Prostate gland (tissue), 2 donors: Measurements from ENCODE around the gene FAM120B.

Source experiments
- POLR2A ChIP-seq: fragments of 450-650 bp; IDR thresholded peaks from one replicate; pipeline ENCODE4 v1.6.1; 2016; ENCODE audit warnings: antibody characterized with exemption, mild to moderate bottlenecking
- POLR2AphosphoS5 ChIP-seq: sonication (generic); formaldehyde crosslinking; IDR thresholded peaks from one replicate; pipeline ENCODE4 v1.6.1; 2017; ENCODE audit warnings: antibody characterized with exemption
- TF ChIP-seq, protein P1 (sequence below), 4 experiments: fragments of 200-600 bp in 2 of 4; fragments of 450-650 bp in 2 of 4; sonication (generic) in 2 of 4; IDR thresholded peaks; 1 replicate in 3 of 4; 2 replicates in 1 of 4; pipeline ENCODE4 v1.5.1; 2016 to 2019; ENCODE audit warnings: antibody characterized with exemption in 4 of 4, mild to moderate bottlenecking in 2 of 4, moderate library complexity in 2 of 4

DNA sequence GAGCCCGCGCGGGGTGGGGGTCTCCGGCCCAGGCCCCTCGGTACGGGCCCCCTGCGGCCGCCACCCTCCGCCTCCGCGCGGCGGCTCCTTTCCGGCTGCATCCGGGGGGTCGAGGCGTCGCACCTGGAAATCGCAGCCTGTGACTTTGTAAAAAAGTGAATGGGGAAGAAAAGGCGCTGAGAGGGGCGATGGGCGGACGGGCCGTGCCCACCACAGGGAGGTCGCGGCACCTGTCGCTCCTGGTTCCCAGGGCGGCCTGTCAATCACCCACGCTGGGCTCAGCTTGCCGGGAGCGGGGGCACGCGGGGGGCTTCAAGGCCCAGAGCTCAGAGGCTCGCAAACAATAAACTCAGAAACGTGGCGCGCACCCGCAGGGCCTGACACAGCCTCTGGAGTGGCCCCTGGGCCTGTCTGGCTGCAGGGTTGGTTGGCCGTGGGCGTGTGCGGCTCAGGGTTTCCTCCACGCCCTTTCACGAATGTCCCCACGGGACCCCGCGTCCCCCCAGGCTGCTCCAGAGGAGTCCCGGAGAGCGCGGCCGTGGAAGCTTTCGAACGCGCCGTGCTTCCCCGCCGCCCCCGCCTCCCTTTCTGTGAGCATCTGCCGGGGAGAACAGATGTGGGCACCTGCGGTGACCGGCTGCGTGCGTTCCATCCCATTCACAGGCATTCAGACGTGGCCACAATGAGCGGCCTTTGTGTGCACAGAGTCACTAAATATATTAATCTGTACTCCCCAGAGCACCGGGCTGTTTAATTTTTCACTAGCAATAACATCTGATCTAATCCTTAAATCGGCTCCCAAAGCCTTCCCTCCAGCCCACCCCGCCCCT is 9.6 kb upstream of the FAM120B start:
- TF ChIP-seq POLR2A (no peak), POLR2AphosphoS5 (no peak)
- TF ChIP-seq, protein P1, sequence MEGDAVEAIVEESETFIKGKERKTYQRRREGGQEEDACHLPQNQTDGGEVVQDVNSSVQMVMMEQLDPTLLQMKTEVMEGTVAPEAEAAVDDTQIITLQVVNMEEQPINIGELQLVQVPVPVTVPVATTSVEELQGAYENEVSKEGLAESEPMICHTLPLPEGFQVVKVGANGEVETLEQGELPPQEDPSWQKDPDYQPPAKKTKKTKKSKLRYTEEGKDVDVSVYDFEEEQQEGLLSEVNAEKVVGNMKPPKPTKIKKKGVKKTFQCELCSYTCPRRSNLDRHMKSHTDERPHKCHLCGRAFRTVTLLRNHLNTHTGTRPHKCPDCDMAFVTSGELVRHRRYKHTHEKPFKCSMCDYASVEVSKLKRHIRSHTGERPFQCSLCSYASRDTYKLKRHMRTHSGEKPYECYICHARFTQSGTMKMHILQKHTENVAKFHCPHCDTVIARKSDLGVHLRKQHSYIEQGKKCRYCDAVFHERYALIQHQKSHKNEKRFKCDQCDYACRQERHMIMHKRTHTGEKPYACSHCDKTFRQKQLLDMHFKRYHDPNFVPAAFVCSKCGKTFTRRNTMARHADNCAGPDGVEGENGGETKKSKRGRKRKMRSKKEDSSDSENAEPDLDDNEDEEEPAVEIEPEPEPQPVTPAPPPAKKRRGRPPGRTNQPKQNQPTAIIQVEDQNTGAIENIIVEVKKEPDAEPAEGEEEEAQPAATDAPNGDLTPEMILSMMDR (IDR thresholded peaks at IDR 0.05) = no peak
